Stomach smooth muscle (tissue), 2 donors: ENCODE measurements around the gene INPP5A.
"Not testable (repeated sequence)": the region's sequence is repeated elsewhere in the genome, so short reads cannot be mapped to it uniquely, and the experiment has no call there.

Experiments used
- H3K27ac ChIP-seq: one replicate; pipeline ENCODE4 v1.7.0; 2013; ENCODE audit warnings: mild to moderate bottlenecking, low read length, inconsistent platforms
- H3K27me3 ChIP-seq, 2 donors: one replicate each; pipeline ENCODE4 v1.7.0; 2013; ENCODE audit warnings: low read length in 2 of 2; ENCODE audit not compliant: insufficient read depth in 2 of 2, control insufficient read depth in 1 of 2
- H3K36me3 ChIP-seq, 2 donors: one replicate each; pipeline ENCODE4 v1.7.0; 2013; ENCODE audit warnings: low read length in 2 of 2; ENCODE audit not compliant: control insufficient read depth in 2 of 2, insufficient read depth in 2 of 2
- H3K4me1 ChIP-seq: one replicate; pipeline ENCODE4 v1.7.0; 2013; ENCODE audit warnings: low read length; ENCODE audit not compliant: control insufficient read depth, insufficient read depth
- H3K4me3 ChIP-seq, 2 donors: one replicate each; pipeline ENCODE4 v1.7.0; 2013; ENCODE audit warnings: low read length in 2 of 2
- H3K9ac ChIP-seq, 2 donors: one replicate each; pipeline ENCODE4 v1.7.0; 2013; ENCODE audit warnings: low read length in 2 of 2, mild to moderate bottlenecking in 1 of 2
- H3K9me3 ChIP-seq, 2 donors: one replicate each; pipeline ENCODE4 v1.7.0; 2013; ENCODE audit warnings: low read length in 2 of 2; ENCODE audit not compliant: control insufficient read depth in 2 of 2
- donor health status: healthy.
- donor health status: Pancreatic carcinoma.

The INPP5A gene

GRCh38 chr10:132671228-132672154 is 133.9 kb downstream of the INPP5A start:
- Histone ChIP-seq H3K4me3 (no peak overlapping the region), H3K36me3 (peaks cover 1 to 5% of the 10 kb centered on the region in 2 donors), H3K27me3 (no peaks in the 10 kb centered on the region), H3K27ac (no peak overlapping the region), H3K9me3 (no peaks in the 10 kb centered on the region), H3K9ac (no peak overlapping the region), H3K4me1 (no peaks in the 10 kb centered on the region)

GRCh38 chr10:132673746-132674145 is 136.2 kb downstream of the INPP5A start:
- not testable (repeated sequence) for H3K4me3 ChIP-seq, H3K9ac ChIP-seq, H3K4me1 ChIP-seq, H3K9me3 ChIP-seq, H3K27ac ChIP-seq, H3K36me3 ChIP-seq, H3K27me3 ChIP-seq

- no peak overlapping the region for H3K27ac ChIP-seq
- peaks cover 0 to 5% of the 10 kb centered on the region in 2 donors for H3K36me3 ChIP-seq
- H3K27me3 ChIP-seq = no peaks in the 10 kb centered on the region
- H3K4me1 ChIP-seq = no peaks in the 10 kb centered on the region
- H3K9ac ChIP-seq = no peak overlapping the region
- H3K9me3 ChIP-seq = no peaks in the 10 kb centered on the region
- no peak overlapping the region for H3K4me3 ChIP-seq
Observed at GRCh38 chr10:132674311-132674710, 136.7 kb downstream of the INPP5A start.

- Histone ChIP-seq H3K4me3 (no peak overlapping the region), H3K9ac (no peak overlapping the region), H3K27ac (no peak overlapping the region), H3K27me3 (no peaks in the 10 kb centered on the region), H3K9me3 (no peaks in the 10 kb centered on the region), H3K36me3 (peaks cover 0 to 5% of the 10 kb centered on the region in 2 donors), H3K4me1 (no peaks in the 10 kb centered on the region)
Observed at GRCh38 chr10:132675031-132675740, 137.6 kb downstream of the INPP5A start.

- Histone ChIP-seq H3K27me3 (no peaks in the 10 kb centered on the region), H3K36me3 (peaks cover 0 to 5% of the 10 kb centered on the region in 2 donors), H3K9ac (no peak overlapping the region), H3K4me1 (no peaks in the 10 kb centered on the region), H3K4me3 (no peak overlapping the region), H3K9me3 (no peaks in the 10 kb centered on the region), H3K27ac (no peak overlapping the region)
Observed at GRCh38 chr10:132676193-132676891, 138.8 kb downstream of the INPP5A start.

GRCh38 chr10:132677096-132677472 is 139.5 kb downstream of the INPP5A start:
- H3K9ac ChIP-seq = no peak overlapping the region
- no peaks in the 10 kb centered on the region for H3K9me3 ChIP-seq
- no peak overlapping the region for H3K27ac ChIP-seq
- H3K4me1 ChIP-seq = no peaks in the 10 kb centered on the region
- peaks cover 0 to 2% of the 10 kb centered on the region in 2 donors for H3K36me3 ChIP-seq
- no peaks in the 10 kb centered on the region for H3K27me3 ChIP-seq
- no peak overlapping the region for H3K4me3 ChIP-seq

GRCh38 chr10:132677473-132678227 is 140.1 kb downstream of the INPP5A start:
- H3K27me3 ChIP-seq = no peaks in the 10 kb centered on the region
- H3K27ac ChIP-seq = no peak overlapping the region
- no peaks in the 10 kb centered on the region for H3K4me1 ChIP-seq
- no peak overlapping the region for H3K9ac ChIP-seq
- H3K36me3 ChIP-seq = peaks cover 2 to 5% of the 10 kb centered on the region in 2 donors
- H3K9me3 ChIP-seq = no peaks in the 10 kb centered on the region
- no peak overlapping the region for H3K4me3 ChIP-seq

- Histone ChIP-seq H3K4me3 (no peak overlapping the region), H3K27ac (no peak overlapping the region), H3K27me3 (no peaks in the 10 kb centered on the region), H3K9me3 (no peaks in the 10 kb centered on the region), H3K36me3 (peaks cover 2 to 7% of the 10 kb centered on the region in 2 donors), H3K4me1 (no peaks in the 10 kb centered on the region), H3K9ac (no peak overlapping the region)
Observed at GRCh38 chr10:132678436-132679216, 141.0 kb downstream of the INPP5A start.

GRCh38 chr10:132679217-132679595 is 141.6 kb downstream of the INPP5A start:
- no peaks in the 10 kb centered on the region for H3K27me3 ChIP-seq
- no peak overlapping the region for H3K4me3 ChIP-seq
- H3K27ac ChIP-seq = no peak overlapping the region
- no peaks in the 10 kb centered on the region for H3K4me1 ChIP-seq
- H3K9me3 ChIP-seq = no peaks in the 10 kb centered on the region
- H3K36me3 ChIP-seq = peaks cover 2 to 7% of the 10 kb centered on the region in 2 donors
- H3K9ac ChIP-seq = no peak overlapping the region
